Measurements from ENCODE around the gene B4GALT1.
"Not testable (repeated sequence)": the region's sequence is repeated elsewhere in the genome, so short reads cannot be mapped to it uniquely, and the experiment has no call there.

The B4GALT1 gene

GRCh38 chr9:33168941-33169544 lies 1.9 kb upstream of the B4GALT1 start:
- Histone ChIP-seq H3K36me3 (no peaks in the 10 kb centered on the region), H3K27me3 (no peaks in the 10 kb centered on the region), H3K9me3 (no peaks in the 10 kb centered on the region), H3K4me1 (no peaks in the 10 kb centered on the region; the same call in 1 of the 2 replicates), H3K4me3 (ENCODE audit: low read depth, low read length) (no peak overlapping the region)
- DNase-seq: no peak
- TF ChIP-seq CTCF (IDR thresholded peaks at IDR 0.05; ENCODE audit: low read depth, low read length): no peak

DNA sequence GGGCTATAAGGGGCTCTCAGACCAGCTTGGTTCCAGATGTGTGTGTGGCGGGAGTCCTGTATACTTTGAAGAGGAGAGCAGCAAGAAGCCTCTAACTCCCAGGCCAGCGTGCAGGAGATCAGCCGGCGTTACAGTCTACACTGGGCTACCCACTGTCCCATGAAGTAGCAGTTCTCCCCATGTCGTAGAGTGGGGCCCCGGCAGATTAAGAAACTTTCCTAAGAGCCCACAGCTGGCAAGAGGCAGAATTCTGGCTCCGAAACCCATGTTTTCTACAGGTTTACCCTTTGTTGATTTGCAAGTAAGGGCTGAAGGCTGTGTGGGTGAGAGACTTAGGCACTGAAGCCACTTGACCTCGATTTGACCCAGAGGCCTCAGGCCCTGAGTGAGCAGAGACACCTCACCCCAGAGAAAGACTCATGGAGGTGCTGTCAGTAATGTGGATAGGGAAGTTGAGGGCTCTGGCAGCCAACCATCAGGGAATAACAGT lies 881 bp upstream of the B4GALT1 start:
- Histone ChIP-seq H3K27me3 (no peaks in the 10 kb centered on the region), H3K36me3 (no peaks in the 10 kb centered on the region), H3K4me3 (ENCODE audit: low read depth, low read length) (peak overlapping the region; percentile 55), H3K9me3 (no peaks in the 10 kb centered on the region), H3K4me1 (no peaks in the 10 kb centered on the region; the same call in 1 of the 2 replicates)
- DNase-seq: no peak
- TF ChIP-seq CTCF (IDR thresholded peaks at IDR 0.05; ENCODE audit: low read depth, low read length): no peak

- no peaks in the 10 kb centered on the region for H3K27me3 ChIP-seq
- peaks cover 3% of the 10 kb centered on the region for H3K4me1 ChIP-seq
- TF ChIP-seq CTCF (IDR thresholded peaks at IDR 0.05; ENCODE audit: low read depth, low read length): no peak
- peak; percentile 41 for DNase-seq
- peak overlapping the region; percentile 81 for H3K4me3 ChIP-seq (ENCODE audit: low read depth, low read length)
- H3K36me3 ChIP-seq: no peaks in the 10 kb centered on the region
- no peaks in the 10 kb centered on the region for H3K9me3 ChIP-seq
Measured at GRCh38 chr9:33166231-33167083, 679 bp downstream of the B4GALT1 start.

DNA sequence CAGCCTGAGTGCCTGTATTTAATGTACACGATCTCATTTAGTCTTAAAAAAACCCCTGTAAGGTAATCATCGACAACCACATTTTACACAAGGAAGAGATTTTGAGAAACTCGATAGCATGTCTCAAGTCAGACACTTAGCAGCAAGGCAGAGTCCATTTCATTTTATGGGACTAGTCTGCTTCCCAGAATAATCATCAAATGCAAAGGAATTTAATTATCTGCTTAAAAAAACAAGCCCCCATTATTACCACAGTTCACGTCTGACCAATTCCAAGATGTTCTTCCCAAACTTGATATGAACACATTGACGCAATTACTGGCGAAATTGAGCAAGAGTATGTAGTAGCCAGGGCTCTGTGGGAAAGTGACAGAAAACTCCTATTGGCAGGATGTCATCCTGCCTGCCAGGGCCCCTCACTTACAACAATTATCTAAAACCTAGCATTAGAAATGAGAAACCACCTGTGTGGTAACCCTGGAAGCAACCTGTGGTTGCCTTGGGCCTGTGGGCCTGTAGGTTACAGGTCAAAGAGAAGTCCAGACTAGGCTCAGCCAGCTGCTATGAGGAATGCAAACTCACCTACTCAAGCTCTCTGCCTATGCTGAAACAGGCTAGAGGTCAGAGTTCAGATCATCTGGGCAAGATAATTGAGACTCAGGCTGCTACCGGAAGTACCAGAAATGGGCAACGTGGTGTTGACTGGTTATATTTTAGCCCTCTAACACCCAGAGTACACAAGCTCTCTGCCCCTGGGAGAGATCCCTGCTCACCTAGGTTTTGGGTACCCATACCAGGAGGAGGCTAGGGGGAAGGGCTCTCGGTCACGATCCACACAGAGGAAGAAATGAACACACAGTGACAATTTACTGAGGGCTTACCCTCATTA lies 1.6 kb downstream of the B4GALT1 start:
- DNase-seq: no peak
- Histone ChIP-seq H3K4me1 (peaks cover 13% of the 10 kb centered on the region), H3K36me3 (no peaks in the 10 kb centered on the region), H3K4me3 (ENCODE audit: low read depth, low read length) (peak overlapping the region; percentile 81), H3K27me3 (no peaks in the 10 kb centered on the region), H3K9me3 (no peaks in the 10 kb centered on the region)
- no peak for TF ChIP-seq CTCF (IDR thresholded peaks at IDR 0.05; ENCODE audit: low read depth, low read length)

GRCh38 chr9:33164921-33165262 lies 2.2 kb downstream of the B4GALT1 start:
- H3K27me3 ChIP-seq; H3K36me3 ChIP-seq; DNase-seq; H3K9me3 ChIP-seq; H3K4me3 ChIP-seq (ENCODE audit: low read depth, low read length): not testable (repeated sequence)
- H3K4me1 ChIP-seq: peaks cover 19% of the 10 kb centered on the region

DNA sequence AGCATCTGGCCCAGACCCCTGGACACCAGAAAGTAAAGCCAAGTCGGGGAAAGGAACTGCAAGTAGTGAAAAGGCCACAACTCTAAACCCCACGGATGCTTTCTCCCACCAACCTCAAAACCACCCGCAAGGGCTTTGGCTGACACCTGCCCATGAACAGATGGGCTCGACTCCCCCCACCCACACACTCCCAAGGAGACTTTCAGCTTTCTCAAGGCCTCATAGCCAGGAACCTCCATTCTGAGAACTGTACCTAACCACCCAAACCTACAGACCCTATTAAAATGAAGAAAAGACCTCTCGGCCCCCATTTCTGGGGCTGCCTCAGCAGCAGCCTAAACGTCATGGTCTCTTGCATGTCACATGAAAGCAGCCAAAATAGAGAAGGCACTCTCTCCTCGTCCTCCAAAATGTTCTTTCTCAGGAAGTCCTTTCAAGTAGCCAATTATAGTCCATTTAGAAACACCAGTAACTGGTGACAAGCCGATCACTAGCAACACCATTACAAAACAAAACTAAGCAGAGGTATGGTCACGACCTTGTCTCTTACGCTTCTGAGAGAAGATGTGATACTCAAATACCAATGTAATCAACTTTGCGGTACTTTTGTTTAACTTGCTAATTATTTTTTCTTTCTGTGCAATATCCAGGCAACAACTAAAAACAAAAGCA lies 2.9 kb downstream of the B4GALT1 start:
- Histone ChIP-seq H3K4me3 (ENCODE audit: low read depth, low read length) (no peak overlapping the region), H3K27me3 (no peaks in the 10 kb centered on the region), H3K36me3 (no peaks in the 10 kb centered on the region), H3K9me3 (no peaks in the 10 kb centered on the region), H3K4me1 (peaks cover 25% of the 10 kb centered on the region)
- TF ChIP-seq CTCF (IDR thresholded peaks at IDR 0.05; ENCODE audit: low read depth, low read length): no peak
- DNase-seq: no peak

Measured in BE2C (cell line).